Endothelial cell of umbilical vein (primary cell): ENCODE results near the gene IRF2. TPM values are rescaled to one million over a fixed set of nuclear protein-coding genes. Genes with fewer than 3 reads are reported as not detected.

ENCODE experiments used
- BruUV-seq: library from RNA; stranded (reverse); fragments of 400-500 nt; replicated peaks from 2 replicates; lab custom pipeline; 2021; lab: Mats Ljungman, UMichigan
- CTCF ChIA-PET: fragments of 300-600, 350-600 bp; sonication (Branson Sonifier 250); formaldehyde crosslinking; loops from one replicate; lab custom pipeline; 2021; ENCODE audit warnings: antibody characterized with exemption, inconsistent platforms; lab: Charles Lee
- POLR2A ChIA-PET: fragments of 300-600, 350-600 bp; sonication (Branson Sonifier 250); formaldehyde crosslinking; loops from one replicate; lab custom pipeline; 2021; ENCODE audit warnings: antibody characterized with exemption, inconsistent platforms; lab: Charles Lee
- DNase-seq: peaks from one replicate; pipeline ENCODE4 v3.0.0-alpha.2; 2011; ENCODE audit warnings: low read depth, low spot score
- FAIRE-seq: peaks from 2 replicates; lab custom pipeline; 2011; peaks lifted over from hg19 to GRCh38; lab: Jason Lieb, UNC
- H2AFZ ChIP-seq: 2 replicates; pipeline ENCODE4 v1.6.0; 2012; ENCODE audit warnings: low read depth, low read length, control low read depth, inconsistent platforms
- H3K27ac ChIP-seq: 2 replicates; pipeline ENCODE4 v1.5.1; 2011; ENCODE audit warnings: low read depth, mild to moderate bottlenecking, control low read depth, low read length, moderate library complexity; ENCODE audit not compliant: insufficient read depth
- H3K27me3 ChIP-seq, 2 experiments: 2 replicates each; pipeline versions ENCODE4 v1.6.0 to v1.6.1; 2011; ENCODE audit warnings: low read length in 2 of 2, mixed read lengths in 1 of 2; ENCODE audit not compliant: control insufficient read depth in 2 of 2, insufficient read depth in 2 of 2
- H3K36me3 ChIP-seq, 2 experiments: 2 replicates in 1 of 2; 3 replicates in 1 of 2; pipeline ENCODE4 v1.5.1; 2011; ENCODE audit warnings: low read length in 2 of 2, mild to moderate bottlenecking in 1 of 2, moderate library complexity in 1 of 2; ENCODE audit not compliant: control insufficient read depth in 2 of 2, insufficient read depth in 2 of 2; ENCODE audit errors: extremely low read depth in 1 of 2
- H3K4me1 ChIP-seq: 3 replicates; pipeline ENCODE4 v1.5.1; 2011; ENCODE audit warnings: mild to moderate bottlenecking, low read length; ENCODE audit not compliant: control insufficient read depth, insufficient read depth; ENCODE audit errors: extremely low read depth
- H3K4me2 ChIP-seq: 2 replicates; pipeline ENCODE4 v1.6.1; 2011; ENCODE audit warnings: low read length, control low read depth, mixed read lengths; ENCODE audit not compliant: insufficient read depth
- H3K4me3 ChIP-seq, 3 experiments: fragments of 200-600 bp in 1 of 3; sonication (generic), shearing (Covaris generic) in 1 of 3; replicated peaks in 1 of 3; 2 replicates each; pipeline ENCODE4 v1.5.1; 2011 to 2016; ENCODE audit warnings: control low read depth in 3 of 3, low read length in 3 of 3, mild to moderate bottlenecking in 2 of 3, inconsistent platforms in 1 of 3, low read depth in 1 of 3, moderate library complexity in 1 of 3; ENCODE audit not compliant: insufficient read depth in 1 of 3
- H3K79me2 ChIP-seq: 2 replicates; pipeline ENCODE4 v1.6.0; 2012; ENCODE audit warnings: low read length, inconsistent platforms; ENCODE audit not compliant: control insufficient read depth, insufficient read depth
- H3K9ac ChIP-seq: replicated peaks from 2 replicates; pipeline ENCODE3; 2011; ENCODE audit warnings: low read length, control low read depth; ENCODE audit not compliant: insufficient read depth; ENCODE audit errors: extremely low read depth
- H3K9me1 ChIP-seq: replicated peaks from 3 replicates; pipeline ENCODE4 v1.6.0; 2011; ENCODE audit warnings: mild to moderate bottlenecking, low read length; ENCODE audit not compliant: control insufficient read depth, insufficient read depth; ENCODE audit errors: extremely low read depth
- H3K9me3 ChIP-seq: replicated peaks from 2 replicates; pipeline ENCODE4 v1.5.1; 2012; ENCODE audit warnings: low read length, inconsistent platforms; ENCODE audit not compliant: control insufficient read depth, insufficient read depth
- H4K20me1 ChIP-seq: replicated peaks from 2 replicates; pipeline ENCODE3; 2011; ENCODE audit warnings: mild to moderate bottlenecking, low read length; ENCODE audit not compliant: control insufficient read depth, insufficient read depth; ENCODE audit errors: extremely low read depth
- CTCF ChIP-seq, 2 donors: IDR thresholded peaks; 1 replicate in 1 of 2; 2 replicates in 1 of 2; pipeline ENCODE4 v1.5.1; 2011; ENCODE audit warnings: low read length in 2 of 2, mild to moderate bottlenecking in 2 of 2, moderate library complexity in 2 of 2, control low read depth in 1 of 2, inconsistent platforms in 1 of 2, low read depth in 1 of 2; ENCODE audit not compliant: insufficient read depth in 1 of 2; ENCODE audit errors: extremely low read depth in 1 of 2
- EZH2 ChIP-seq: IDR thresholded peaks from 2 replicates; pipeline ENCODE4 v1.6.1; 2012; ENCODE audit warnings: borderline replicate concordance, low read depth, mild to moderate bottlenecking, moderate library complexity, low read length, inconsistent platforms; ENCODE audit not compliant: severe bottlenecking
- FOS ChIP-seq: IDR thresholded peaks from 2 replicates; pipeline ENCODE4 v1.6.1; 2011; ENCODE audit warnings: mild to moderate bottlenecking, low read length, moderate library complexity, borderline replicate concordance; ENCODE audit not compliant: insufficient read depth
- GATA2 ChIP-seq: IDR thresholded peaks from 2 replicates; pipeline ENCODE4 v1.7.0; 2011; ENCODE audit warnings: low read depth, mild to moderate bottlenecking, moderate library complexity, mixed read lengths, low read length; ENCODE audit not compliant: insufficient read length, insufficient read depth
- JUN ChIP-seq: IDR thresholded peaks from 2 replicates; pipeline ENCODE4 v1.6.1; 2011; ENCODE audit warnings: borderline replicate concordance, low read depth; ENCODE audit not compliant: insufficient read length, insufficient read depth
- MAX ChIP-seq: IDR thresholded peaks from 2 replicates; pipeline ENCODE4 v1.6.1; 2011; ENCODE audit not compliant: insufficient read depth, insufficient read length
- MYC ChIP-seq: IDR thresholded peaks from one replicate; pipeline ENCODE4 v1.6.1; 2011; ENCODE audit warnings: mild to moderate bottlenecking, low read depth, low read length
- POLR2A ChIP-seq: IDR thresholded peaks from 2 replicates; pipeline ENCODE4 v1.6.1; 2012; ENCODE audit warnings: low read depth, mild to moderate bottlenecking, control low read depth, low read length
- POLR2AphosphoS5 ChIP-seq: IDR thresholded peaks from 2 replicates; pipeline ENCODE4 v1.6.1; 2012; ENCODE audit warnings: low read depth, mild to moderate bottlenecking, control low read depth, low read length, moderate library complexity; ENCODE audit not compliant: insufficient read depth
- dilution Hi-C: fragments of 300-500 bp; cut with MboI; formaldehyde crosslinking; loops from one replicate; pipeline ENCODE4 v1.15.0; 2019; ENCODE audit warnings: low sequenced_read_pairs; ENCODE audit not compliant: extremely low pct_ligation_motif_present
- intact Hi-C: fragments of 100-400 bp; cut with micrococcal nuclease; formaldehyde crosslinking; loops from one replicate; pipeline ENCODE4 v1.10.0; 2022
- polyA plus RNA-seq, 4 experiments: library from polyadenylated mRNA; depleted of rRNA in 3 of 4; stranded (reverse) in 3 of 4; unstranded in 1 of 4; fragments of >200 nt; gene quantifications; 2 replicates each; pipeline versions ENCODE4 v1.2.1 to v1.2.3, GENCODE V29; 2011 to 2012; ENCODE audit warnings: missing spikeins in 1 of 4
- total RNA-seq: library from RNA; stranded (reverse); gene quantifications from 2 replicates; pipeline ENCODE4 v1.2.3, GENCODE V29; 2021

IRF2 gene
- total and polyA plus RNA-seq, 2 donors (not counting 3 experiments of a cell fraction or from before 2014, with no cell fraction given), result 26.9 to 27.6 TPM

DNA sequence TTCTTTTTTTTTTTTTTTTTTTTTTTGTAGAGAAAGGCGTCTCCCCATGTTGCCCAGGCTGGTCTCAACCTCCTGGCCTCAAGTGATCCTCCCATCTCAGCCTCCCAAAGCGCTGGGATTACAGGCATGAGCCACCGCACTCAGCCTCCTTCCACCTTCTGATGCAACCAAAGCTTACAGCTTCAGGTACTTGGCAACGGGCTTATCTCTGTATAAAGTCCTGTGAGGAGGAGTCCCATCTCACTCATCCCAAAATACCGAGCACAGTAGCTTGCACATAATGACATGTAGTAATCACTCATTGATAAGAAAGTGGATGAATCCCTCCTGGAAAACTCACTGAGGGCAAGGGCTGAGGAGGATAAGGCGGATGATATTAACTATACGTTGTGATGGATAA lies 19.1 kb downstream of the IRF2 start:
- Histone ChIP-seq H3K27ac (no peak overlapping the region), H3K4me1 (peaks cover 35% of the 10 kb centered on the region), H3K9ac (no peak overlapping the region), H3K4me3 (no peak overlapping the region), H2AFZ (no peak overlapping the region), H3K36me3 (no peaks in the 10 kb centered on the region), H3K9me1 (no peaks in the 10 kb centered on the region), H3K4me2 (no peak overlapping the region), H4K20me1 (no peaks in the 10 kb centered on the region), H3K79me2 (peaks cover 39% of the 10 kb centered on the region), H3K9me3 (no peaks in the 10 kb centered on the region), H3K27me3 (no peaks in the 10 kb centered on the region)
- TF ChIP-seq EZH2 (no peak), FOS (no peak), JUN (no peak), POLR2A (no peak), POLR2AphosphoS5 (no peak), GATA2 (no peak), MYC (no peak), MAX (no peak), CTCF (IDR thresholded peaks at IDR 0.05; ENCODE audit: extremely low read depth in 1 of 2, insufficient read depth in 1 of 2, low read depth in 1 of 2, low read length in 2 of 2) (no peak)
- no TSS peak for BruUV-seq
- no peak for FAIRE-seq
- intact Hi-C loops, result no loop called here
- dilution Hi-C loops, result no loop called here
- ChIA-PET CTCF (no interaction called here), POLR2A (no interaction called here)
- no peak for DNase-seq
